HG03097 (cell line): ENCODE measurements around the gene SUSD5.
"Not testable (repeated sequence)": the region's sequence is repeated elsewhere in the genome, so short reads cannot be mapped to it uniquely, and the experiment has no call there.

Source experiments
- ATAC-seq: cut with Tn5 transposase; IDR thresholded peaks from one replicate; pipeline ENCODE4 v1.9.1; 2021; ENCODE audit not compliant: unreplicated experiment, low FRiP score

Gene SUSD5

GRCh38 chr3:33119891-33120290, 98.7 kb downstream of the SUSD5 start:
- no peak for ATAC-seq

GRCh38 chr3:33117461-33117860, 101.1 kb downstream of the SUSD5 start:
- no peak for ATAC-seq

GRCh38 chr3:33115024-33115768, 103.4 kb downstream of the SUSD5 start:
- no peak for ATAC-seq

- no peak for ATAC-seq
Observed at GRCh38 chr3:33114622-33115023, 104.0 kb downstream of the SUSD5 start.

GRCh38 chr3:33113772-33114621, 104.6 kb downstream of the SUSD5 start, which contains the start of gene CRTAP:
TSS of gene CRTAP (plus strand) at chr3:33114014. CDS start at chr3:33114078, 64 bp downstream.
- ATAC-seq = peak; percentile 69

- peak; percentile 32 for ATAC-seq
Observed at GRCh38 chr3:33111581-33111980, 107.0 kb downstream of the SUSD5 start.

- not testable (repeated sequence) for ATAC-seq
Observed at GRCh38 chr3:33106854-33107253, 111.8 kb downstream of the SUSD5 start.

GRCh38 chr3:33105341-33105948, 113.2 kb downstream of the SUSD5 start:
- no peak for ATAC-seq

GRCh38 chr3:33104803-33105202, 113.8 kb downstream of the SUSD5 start:
- ATAC-seq = no peak

- ATAC-seq = no peak
Observed at GRCh38 chr3:33103480-33103879, 115.1 kb downstream of the SUSD5 start.

- ATAC-seq = no peak
Observed at GRCh38 chr3:33103034-33103433, 115.6 kb downstream of the SUSD5 start.

- no peak for ATAC-seq
Observed at GRCh38 chr3:33100229-33100628, 118.4 kb downstream of the SUSD5 start.
